K562 (cell line): ENCODE data around the gene C13orf46. TPM values are rescaled to one million over a fixed set of nuclear protein-coding genes. Genes with fewer than 3 reads are reported as not detected.

ENCODE experiments used
- ATAC-seq: fragments of 200-7000 bp; cut with Tn5 transposase; 3 replicates; pipeline ENCODE4 v1.9.1; 2020; ENCODE audit warnings: moderate library complexity
- BruUV-seq: library from RNA; stranded (reverse); fragments of 400-500 nt; replicated peaks from 2 replicates; lab custom pipeline; 2021; lab: Mats Ljungman, UMichigan
- CTCF ChIA-PET: fragments of 300-600 bp; formaldehyde crosslinking; extraction: SDS; loops from one replicate; lab custom pipeline; 2021; ENCODE audit warnings: low intra/inter-chr PET ratio; lab: Yijun Ruan, JAX
- POLR2A ChIA-PET: fragments of 300-600, 350-650 bp; sonication (Branson Sonifier 250); formaldehyde crosslinking; extraction: SDS; loops from one replicate; lab custom pipeline; 2021; ENCODE audit warnings: antibody characterized with exemption, inconsistent platforms; lab: Yijun Ruan, JAX
- DNase-seq, 4 experiments: peaks; one replicate each; pipeline versions ENCODE4 v3.0.0 to v3.0.0-alpha.2; 2011 to 2018; ENCODE audit warnings: low spot score in 3 of 4, mixed read lengths in 3 of 4; ENCODE audit errors: extremely low read depth in 1 of 4
- FAIRE-seq: peaks from 2 replicates; lab custom pipeline; 2011; peaks lifted over from hg19 to GRCh38; lab: Jason Lieb, UNC
- H2AFZ ChIP-seq: 2 replicates; pipeline ENCODE4 v1.6.0; 2011; ENCODE audit warnings: low read depth, low read length, control low read depth, inconsistent platforms
- H3K27ac ChIP-seq: fragments of 200-600 bp; 3 replicates; pipeline ENCODE4 v1.8.0; 2011; ENCODE audit warnings: low read depth, mild to moderate bottlenecking, control low read depth, inconsistent platforms, low read length, moderate library complexity, mixed read lengths; ENCODE audit errors: extremely low read depth
- H3K27me3 ChIP-seq, 2 experiments: fragments of 300-600 bp in 1 of 2; 2 replicates in 1 of 2; 3 replicates in 1 of 2; pipeline versions ENCODE4 v1.6.0 to v1.8.0; 2011; ENCODE audit warnings: inconsistent platforms in 2 of 2, low read length in 2 of 2, mild to moderate bottlenecking in 1 of 2, mixed read lengths in 1 of 2, moderate library complexity in 1 of 2; ENCODE audit not compliant: control insufficient read depth in 2 of 2, insufficient read depth in 2 of 2
- H3K36me3 ChIP-seq: fragments of 300-600 bp; 3 replicates; pipeline ENCODE4 v1.8.0; 2011; ENCODE audit warnings: mild to moderate bottlenecking, low read length, inconsistent platforms; ENCODE audit not compliant: control insufficient read depth, insufficient read depth
- H3K4me1 ChIP-seq, 2 experiments: fragments of 200-600 bp in 1 of 2; replicated peaks in 1 of 2; 2 replicates in 1 of 2; 3 replicates in 1 of 2; pipeline versions ENCODE4 v1.5.1 to v1.8.0; 2011; ENCODE audit warnings: inconsistent platforms in 2 of 2, low read length in 2 of 2, mild to moderate bottlenecking in 1 of 2, mixed read lengths in 1 of 2, moderate library complexity in 1 of 2; ENCODE audit not compliant: control insufficient read depth in 2 of 2, insufficient read depth in 2 of 2
- H3K4me2 ChIP-seq: 2 replicates; pipeline ENCODE4 v1.6.1; 2011; ENCODE audit warnings: low read length, control low read depth, inconsistent platforms, mixed read lengths; ENCODE audit not compliant: insufficient read depth
- H3K4me3 ChIP-seq: fragments of 200-600 bp; sonication (generic), shearing (Covaris generic); 2 replicates; pipeline ENCODE4 v1.5.1; 2016; ENCODE audit warnings: control low read depth, inconsistent platforms
- H3K79me2 ChIP-seq: fragments of 200-600 bp; 3 replicates; pipeline ENCODE4 v1.8.0; 2011; ENCODE audit warnings: low read length, inconsistent platforms; ENCODE audit not compliant: control insufficient read depth, insufficient read depth
- H3K9ac ChIP-seq, 2 experiments: 2 replicates each; pipeline versions ENCODE4 v1.6.0 to v1.6.1; 2011; ENCODE audit warnings: low read depth in 2 of 2, low read length in 2 of 2, control low read depth in 1 of 2, inconsistent platforms in 1 of 2, mild to moderate bottlenecking in 1 of 2, mixed read lengths in 1 of 2; ENCODE audit not compliant: insufficient read depth in 1 of 2
- H3K9me1 ChIP-seq: one replicate; pipeline ENCODE4 v1.6.0; 2011; ENCODE audit warnings: inconsistent platforms, mild to moderate bottlenecking, low read length, moderate library complexity; ENCODE audit not compliant: control insufficient read depth, insufficient read depth
- H3K9me3 ChIP-seq: replicated peaks from 2 replicates; pipeline ENCODE4 v1.5.1; 2011; ENCODE audit warnings: low read depth, low read length, inconsistent platforms; ENCODE audit not compliant: control insufficient read depth, insufficient read depth
- H4K20me1 ChIP-seq: replicated peaks from 2 replicates; pipeline ENCODE4 v1.6.1; 2011; ENCODE audit warnings: low read length, inconsistent platforms, mixed read lengths; ENCODE audit not compliant: control insufficient read depth, insufficient read depth
- CEBPB ChIP-seq: fragments of 450-650 bp; IDR thresholded peaks from 2 replicates; pipeline ENCODE4 v1.6.1; 2016; ENCODE audit warnings: missing genetic modification characterization, missing compliant biosample characterization
- CEBPG ChIP-seq, 3 experiments: fragments of 200-800 bp in 1 of 3; sonication (Bioruptor generic) in 1 of 3; sonication (generic) in 1 of 3; formaldehyde crosslinking in 1 of 3; IDR thresholded peaks in 2 of 3; conservative IDR thresholded peaks in 1 of 3; 2 replicates each; pipeline versions ENCODE4 v1.6.1 to v1.8.0; 2016 to 2022; ENCODE audit warnings: missing compliant biosample characterization in 2 of 3, missing genetic modification characterization in 2 of 3, mild to moderate bottlenecking in 1 of 3, missing genetic modification reagents in 1 of 3
- TRIM24 ChIP-seq, 2 experiments: fragments of 450-650 bp; IDR thresholded peaks; 2 replicates each; pipeline ENCODE4 v1.6.1; 2016
- YY1 ChIP-seq, 3 experiments: IDR thresholded peaks; 2 replicates each; pipeline ENCODE4 v1.6.1; 2011; ENCODE audit warnings: low read length in 2 of 3, mild to moderate bottlenecking in 2 of 3, moderate library complexity in 2 of 3, borderline replicate concordance in 1 of 3, control low read depth in 1 of 3, low read depth in 1 of 3; ENCODE audit not compliant: insufficient read depth in 3 of 3, insufficient replicate concordance in 2 of 3, control insufficient read depth in 1 of 3, insufficient read length in 1 of 3; ENCODE audit errors: extremely low read depth in 1 of 3
- ZFPM2 ChIP-seq: fragments of 250-450 bp; sonication (Bioruptor Pico); IDR thresholded peaks from 2 replicates; pipeline ENCODE4 v1.5.1; 2022; ENCODE audit warnings: mild to moderate bottlenecking
- WGBS: fragments of 100-300 bp; shearing (Covaris generic); methylation state at CpG from one replicate; pipeline ENCODE4 v1.1.6; 2016; ENCODE audit warnings: low coverage, mixed read lengths; ENCODE audit not compliant: insufficient coverage; ENCODE audit errors: missing lambda C conversion rate; 5-methylcytosine and 5-hydroxymethylcytosine counted together
- in situ Hi-C: fragments of 300-500 bp; cut with MboI; formaldehyde crosslinking; loops from 4 replicates; pipeline ENCODE4 v1.15.0; 2018; ENCODE audit warnings: inconsistent platforms, mixed read lengths
- intact Hi-C: fragments of 100-400 bp; cut with micrococcal nuclease; formaldehyde crosslinking; loops from 2 replicates; pipeline ENCODE4 v1.14.2; 2022
- polyA plus RNA-seq, 8 experiments: library from polyadenylated mRNA; depleted of rRNA in 4 of 8; stranded (reverse) in 5 of 8; unstranded in 3 of 8; fragments of >200 nt; fragmentation: Nextera tagmentation in 2 of 8; fragmentation: Illumina TruSeq in 1 of 8; extraction: Ambion mirVana in 2 of 8; extraction: Trizol in 1 of 8; gene quantifications; 2 replicates each; pipeline versions ENCODE4 v1.2.1 to v1.2.3, GENCODE V29; 2011 to 2014; ENCODE audit warnings: inconsistent platforms in 1 of 8, missing spikeins in 1 of 8
- total RNA-seq, 7 experiments: library from RNA; depleted of rRNA in 6 of 7; stranded (reverse); fragments of >200 nt in 6 of 7; fragmentation: Illumina TruSeq in 2 of 7; extraction: Trizol in 2 of 7; gene quantifications; 2 replicates each; pipeline versions ENCODE4 v1.2.1 to v1.2.3, GENCODE V29; 2011 to 2021; ENCODE audit warnings: low replicate concordance in 1 of 7
- TF ChIP-seq, protein P1 (sequence below): fragments of 250-450 bp; sonication (Bioruptor Pico); IDR thresholded peaks from 2 replicates; pipeline ENCODE4 v1.5.0; 2022; ENCODE audit warnings: mild to moderate bottlenecking

C13orf46 gene
- total and polyA plus RNA-seq, 9 of the 15 experiments (the other 6 are each of a cell fraction or from before 2014, with no cell fraction given) = 0.04 to 0.24 (median 0.05) TPM; not detected in 4

- in situ Hi-C loops = loop anchor here (10.0 kb wide), 2 partner anchors 92 to 262 kb away; partner anchors contain the start of gene ATP4B
Measured at GRCh38 chr13:113916330-113916815, 57.5 kb downstream of the C13orf46 start.

DNA sequence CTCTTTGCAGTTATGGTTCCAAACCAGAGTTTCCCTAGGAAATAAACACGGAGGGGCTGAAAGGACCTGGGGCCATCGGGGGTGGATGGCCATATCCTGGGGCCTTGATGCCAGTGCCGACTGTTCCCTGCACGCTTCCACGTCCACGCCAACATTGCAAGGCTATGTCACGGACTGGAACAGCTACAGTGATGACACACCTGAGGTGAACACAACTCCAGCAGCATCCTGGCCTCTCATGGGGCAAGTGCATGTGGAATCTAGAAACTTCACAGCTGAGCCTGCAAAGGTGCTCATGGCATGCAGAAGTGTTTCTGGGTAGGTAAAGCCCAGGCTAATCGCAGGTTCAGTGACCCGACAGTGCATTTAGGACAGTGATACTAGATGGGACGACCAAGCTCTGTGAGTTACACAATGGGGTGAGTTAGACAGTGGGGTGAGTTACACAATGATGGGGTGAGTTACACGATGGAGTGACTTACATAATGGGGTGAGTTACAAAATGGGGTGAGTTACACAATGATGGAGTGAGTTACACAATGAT is 58.0 kb downstream of the C13orf46 start:
- DNase-seq (no peak), ATAC-seq (no peak), FAIRE-seq (no peak)
- in situ Hi-C loops = loop anchor here (10.0 kb wide), 2 partner anchors 91 to 261 kb away; partner anchors contain the start of gene ATP4B
- H2AFZ ChIP-seq = no peak overlapping the region
- ChIA-PET POLR2A (no interaction called here), CTCF (no interaction called here)
- BruUV-seq = no TSS peak
- intact Hi-C loops = no loop called here
- H3K4me2 ChIP-seq = no peak overlapping the region
- peaks cover 0 to 9% of the 10 kb centered on the region in 2 experiments; a peak in 2 of 5 replicates for H3K4me1 ChIP-seq
- no peak overlapping the region for H3K27ac ChIP-seq
- TF ChIP-seq CEBPG (CRISPR knock-in tag; IDR thresholded peaks at IDR 0.05) (no peak), CEBPG (tag; conservative IDR thresholded peaks at IDR 0.05 in 1 of 2, IDR thresholded peaks at IDR 0.05 in 1 of 2) (0 out of 4 replicates have a peak, but pooled peaks of 1 of the 2 experiments have one; percentile 62)
- TF ChIP-seq, protein P1, sequence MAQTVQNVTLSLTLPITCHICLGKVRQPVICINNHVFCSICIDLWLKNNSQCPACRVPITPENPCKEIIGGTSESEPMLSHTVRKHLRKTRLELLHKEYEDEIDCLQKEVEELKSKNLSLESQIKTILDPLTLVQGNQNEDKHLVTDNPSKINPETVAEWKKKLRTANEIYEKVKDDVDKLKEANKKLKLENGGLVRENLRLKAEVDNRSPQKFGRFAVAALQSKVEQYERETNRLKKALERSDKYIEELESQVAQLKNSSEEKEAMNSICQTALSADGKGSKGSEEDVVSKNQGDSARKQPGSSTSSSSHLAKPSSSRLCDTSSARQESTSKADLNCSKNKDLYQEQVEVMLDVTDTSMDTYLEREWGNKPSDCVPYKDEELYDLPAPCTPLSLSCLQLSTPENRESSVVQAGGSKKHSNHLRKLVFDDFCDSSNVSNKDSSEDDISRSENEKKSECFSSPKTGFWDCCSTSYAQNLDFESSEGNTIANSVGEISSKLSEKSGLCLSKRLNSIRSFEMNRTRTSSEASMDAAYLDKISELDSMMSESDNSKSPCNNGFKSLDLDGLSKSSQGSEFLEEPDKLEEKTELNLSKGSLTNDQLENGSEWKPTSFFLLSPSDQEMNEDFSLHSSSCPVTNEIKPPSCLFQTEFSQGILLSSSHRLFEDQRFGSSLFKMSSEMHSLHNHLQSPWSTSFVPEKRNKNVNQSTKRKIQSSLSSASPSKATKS (CRISPR knock-in tag) = no peak
- H3K4me3 ChIP-seq = no peak overlapping the region
- H3K9me3 ChIP-seq = no peaks in the 10 kb centered on the region
- 0 out of 2 replicates have a peak, but pooled peaks cover 4% of the 10 kb centered on the region for H4K20me1 ChIP-seq
- peaks cover 24 to 72% of the 10 kb centered on the region in 2 experiments; a peak in 4 of 5 replicates for H3K27me3 ChIP-seq
- H3K9ac ChIP-seq = no peak overlapping the region
- H3K9me1 ChIP-seq = no peaks in the 10 kb centered on the region
- H3K79me2 ChIP-seq = no peaks in the 10 kb centered on the region
- WGBS = under 1% methylated on average over 11 of the region's 11 CpGs
- no peaks in the 10 kb centered on the region for H3K36me3 ChIP-seq

More at GRCh38 chr13:113916330-113916815, 57.5 kb downstream of the C13orf46 start:
- FAIRE-seq (no peak), ATAC-seq (no peak), DNase-seq (no peak)
- POLR2A ChIA-PET = no interaction called here
- Histone ChIP-seq H3K4me3 (no peak overlapping the region), H3K4me1 (peaks cover 0 to 9% of the 10 kb centered on the region in 2 experiments; a peak in 2 of 5 replicates), H3K79me2 (no peaks in the 10 kb centered on the region), H2AFZ (no peak overlapping the region), H3K27me3 (peaks cover 24 to 73% of the 10 kb centered on the region in 2 experiments; a peak in 4 of 5 replicates), H3K9ac (no peak overlapping the region), H3K9me3 (no peaks in the 10 kb centered on the region), H3K27ac (no peak overlapping the region), H3K36me3 (no peaks in the 10 kb centered on the region), H3K9me1 (no peaks in the 10 kb centered on the region), H3K4me2 (no peak overlapping the region), H4K20me1 (0 out of 2 replicates have a peak, but pooled peaks cover 4% of the 10 kb centered on the region)
- CTCF ChIA-PET = no interaction called here
- whole genome bisulfite sequencing = 5% methylated on average over 2 of the region's 2 CpGs
- intact Hi-C loops = no loop called here
- BruUV-seq = no TSS peak
- TF ChIP-seq CEBPG (CRISPR knock-in tag; IDR thresholded peaks at IDR 0.05) = no peak
- TF ChIP-seq CEBPG (tag; conservative IDR thresholded peaks at IDR 0.05 in 1 of 2, IDR thresholded peaks at IDR 0.05 in 1 of 2) = peak in 1 of 2 experiments; percentile 44; a peak in 2 of 4 replicates
- TF ChIP-seq YY1 (IDR thresholded peaks at IDR 0.05; ENCODE audit: borderline replicate concordance in 1 of 3, control insufficient read depth in 1 of 3, extremely low read depth in 1 of 3, insufficient read depth in 3 of 3, insufficient read length in 1 of 3, insufficient replicate concordance in 2 of 3, low read depth in 1 of 3, low read length in 2 of 3) = no peak
- TF ChIP-seq CEBPB (tag) = peak; percentile 92
- no peak for TF ChIP-seq ZFPM2 (CRISPR knock-in tag)
- TF ChIP-seq TRIM24 (IDR thresholded peaks at IDR 0.05) = peak; percentile 35 to 49; a peak in 1 of 4 replicates
